ENCODE results near the gene WDR20.
A peak's percentile ranks its signal among the peaks of the same experiment; 100 is the strongest.

WDR20 gene

GRCh38 chr14:102124419-102124818, 15.3 kb upstream of the WDR20 start:
- Histone ChIP-seq H2BK15ac (ENCODE audit: low read depth, poor library complexity, severe bottlenecking) (no peak overlapping the region), H3K4ac (ENCODE audit: low read depth in 1 of 2, low read length in 2 of 2) (no peak overlapping the region), H3K4me1 (ENCODE audit: control insufficient read depth, insufficient read depth, low read depth, low read length) (peaks cover 12% of the 10 kb centered on the region), H2BK12ac (ENCODE audit: low read length in 2 of 2) (no peak overlapping the region), H3K4me3 (ENCODE audit: insufficient read depth in 1 of 2, low read depth in 1 of 2, low read length in 2 of 2) (no peak overlapping the region), H4K91ac (ENCODE audit: low read length) (no peak overlapping the region), H3K36me3 (ENCODE audit: control insufficient read depth in 1 of 2, insufficient read depth in 2 of 2, low read depth in 1 of 2, low read length in 2 of 2) (no peaks in the 10 kb centered on the region), H2BK120ac (ENCODE audit: low read depth, low read length) (no peak overlapping the region), H3K18ac (ENCODE audit: low read depth in 1 of 2, low read length in 2 of 2) (no peak overlapping the region), H3K9me3 (ENCODE audit: control insufficient read depth, low read length) (no peaks in the 10 kb centered on the region), H3K79me1 (replicated peaks; ENCODE audit: low read length, poor library complexity, severe bottlenecking) (peaks cover 10% of the 10 kb centered on the region), H3K9ac (ENCODE audit: low read length) (no peak overlapping the region), H2BK5ac (ENCODE audit: low read depth, low read length, poor library complexity, severe bottlenecking) (no peak overlapping the region), H2AK5ac (ENCODE audit: low read length, severe bottlenecking) (peak overlapping the region; percentile 80), H3K23ac (ENCODE audit: low read length in 2 of 2) (no peak overlapping the region), H4K8ac (ENCODE audit: low read length) (no peak overlapping the region), H3K4me2 (ENCODE audit: low read length, poor library complexity, severe bottlenecking) (no peak overlapping the region), H3K14ac (ENCODE audit: low read length in 2 of 2) (no peak overlapping the region), H3K27me3 (ENCODE audit: control insufficient read depth in 1 of 2, insufficient read depth in 1 of 2, low read length in 2 of 2) (no peaks in the 10 kb centered on the region), H2AFZ (ENCODE audit: low read depth, low read length) (no peak overlapping the region), H3K27ac (ENCODE audit: low read length, poor library complexity, severe bottlenecking) (no peak overlapping the region)
- DNase-seq = no peak

GRCh38 chr14:102125546-102125945, 14.2 kb upstream of the WDR20 start:
- Histone ChIP-seq H3K18ac (ENCODE audit: low read depth in 1 of 2, low read length in 2 of 2) (no peak overlapping the region), H3K36me3 (ENCODE audit: control insufficient read depth in 1 of 2, insufficient read depth in 2 of 2, low read depth in 1 of 2, low read length in 2 of 2) (no peaks in the 10 kb centered on the region), H3K9me3 (ENCODE audit: control insufficient read depth, low read length) (no peaks in the 10 kb centered on the region), H3K14ac (ENCODE audit: low read length in 2 of 2) (no peak overlapping the region), H4K8ac (ENCODE audit: low read length) (no peak overlapping the region), H3K9ac (ENCODE audit: low read length) (no peak overlapping the region), H3K4me2 (ENCODE audit: low read length, poor library complexity, severe bottlenecking) (no peak overlapping the region), H3K4me3 (ENCODE audit: insufficient read depth in 1 of 2, low read depth in 1 of 2, low read length in 2 of 2) (no peak overlapping the region), H3K27me3 (ENCODE audit: control insufficient read depth in 1 of 2, insufficient read depth in 1 of 2, low read length in 2 of 2) (no peaks in the 10 kb centered on the region), H2BK12ac (ENCODE audit: low read length in 2 of 2) (no peak overlapping the region), H4K91ac (ENCODE audit: low read length) (no peak overlapping the region), H3K79me1 (replicated peaks; ENCODE audit: low read length, poor library complexity, severe bottlenecking) (peaks cover 11% of the 10 kb centered on the region), H2AK5ac (ENCODE audit: low read length, severe bottlenecking) (no peak overlapping the region), H2BK15ac (ENCODE audit: low read depth, poor library complexity, severe bottlenecking) (no peak overlapping the region), H3K27ac (ENCODE audit: low read length, poor library complexity, severe bottlenecking) (peak overlapping the region; percentile 89), H2BK5ac (ENCODE audit: low read depth, low read length, poor library complexity, severe bottlenecking) (no peak overlapping the region), H3K4ac (ENCODE audit: low read depth in 1 of 2, low read length in 2 of 2) (no peak overlapping the region), H3K4me1 (ENCODE audit: control insufficient read depth, insufficient read depth, low read depth, low read length) (peaks cover 12% of the 10 kb centered on the region), H2AFZ (ENCODE audit: low read depth, low read length) (no peak overlapping the region), H2BK120ac (ENCODE audit: low read depth, low read length) (no peak overlapping the region), H3K23ac (ENCODE audit: low read length in 2 of 2) (no peak overlapping the region)
- WGBS = 89% methylated on average over 5 of the region's 5 CpGs
- DNase-seq = no peak

GRCh38 chr14:102126807-102127455, 12.8 kb upstream of the WDR20 start:
- Histone ChIP-seq H3K79me1 (replicated peaks; ENCODE audit: low read length, poor library complexity, severe bottlenecking) (peaks cover 11% of the 10 kb centered on the region), H3K4ac (ENCODE audit: low read depth in 1 of 2, low read length in 2 of 2) (no peak overlapping the region), H4K91ac (ENCODE audit: low read length) (no peak overlapping the region), H3K36me3 (ENCODE audit: control insufficient read depth in 1 of 2, insufficient read depth in 2 of 2, low read depth in 1 of 2, low read length in 2 of 2) (no peaks in the 10 kb centered on the region), H2AFZ (ENCODE audit: low read depth, low read length) (no peak overlapping the region), H3K18ac (ENCODE audit: low read depth in 1 of 2, low read length in 2 of 2) (no peak overlapping the region), H3K4me3 (ENCODE audit: insufficient read depth in 1 of 2, low read depth in 1 of 2, low read length in 2 of 2) (no peak overlapping the region), H3K27ac (ENCODE audit: low read length, poor library complexity, severe bottlenecking) (no peak overlapping the region), H3K14ac (ENCODE audit: low read length in 2 of 2) (no peak overlapping the region), H2BK5ac (ENCODE audit: low read depth, low read length, poor library complexity, severe bottlenecking) (no peak overlapping the region), H2BK12ac (ENCODE audit: low read length in 2 of 2) (no peak overlapping the region), H3K9ac (ENCODE audit: low read length) (no peak overlapping the region), H4K8ac (ENCODE audit: low read length) (no peak overlapping the region), H2BK15ac (ENCODE audit: low read depth, poor library complexity, severe bottlenecking) (no peak overlapping the region), H3K4me1 (ENCODE audit: control insufficient read depth, insufficient read depth, low read depth, low read length) (peaks cover 10% of the 10 kb centered on the region), H2AK5ac (ENCODE audit: low read length, severe bottlenecking) (no peak overlapping the region), H3K9me3 (ENCODE audit: control insufficient read depth, low read length) (no peaks in the 10 kb centered on the region), H3K27me3 (ENCODE audit: control insufficient read depth in 1 of 2, insufficient read depth in 1 of 2, low read length in 2 of 2) (no peaks in the 10 kb centered on the region), H3K23ac (ENCODE audit: low read length in 2 of 2) (no peak overlapping the region), H2BK120ac (ENCODE audit: low read depth, low read length) (no peak overlapping the region), H3K4me2 (ENCODE audit: low read length, poor library complexity, severe bottlenecking) (no peak overlapping the region)
- 100% methylated on average over 4 of the region's 5 CpGs for WGBS
- DNase-seq = no peak

- Histone ChIP-seq H3K18ac (ENCODE audit: low read depth in 1 of 2, low read length in 2 of 2) (no peak overlapping the region), H3K14ac (ENCODE audit: low read length in 2 of 2) (no peak overlapping the region), H3K79me1 (replicated peaks; ENCODE audit: low read length, poor library complexity, severe bottlenecking) (peaks cover 6% of the 10 kb centered on the region), H3K4me2 (ENCODE audit: low read length, poor library complexity, severe bottlenecking) (no peak overlapping the region), H2BK5ac (ENCODE audit: low read depth, low read length, poor library complexity, severe bottlenecking) (no peak overlapping the region), H2BK120ac (ENCODE audit: low read depth, low read length) (no peak overlapping the region), H3K36me3 (ENCODE audit: control insufficient read depth in 1 of 2, insufficient read depth in 2 of 2, low read depth in 1 of 2, low read length in 2 of 2) (peaks cover 0 to 4% of the 10 kb centered on the region in 2 experiments), H3K23ac (ENCODE audit: low read length in 2 of 2) (no peak overlapping the region), H2AFZ (ENCODE audit: low read depth, low read length) (no peak overlapping the region), H2BK12ac (ENCODE audit: low read length in 2 of 2) (no peak overlapping the region), H2AK5ac (ENCODE audit: low read length, severe bottlenecking) (no peak overlapping the region), H4K8ac (ENCODE audit: low read length) (no peak overlapping the region), H3K4me1 (ENCODE audit: control insufficient read depth, insufficient read depth, low read depth, low read length) (no peaks in the 10 kb centered on the region), H4K91ac (ENCODE audit: low read length) (no peak overlapping the region), H3K9ac (ENCODE audit: low read length) (no peak overlapping the region), H3K27me3 (ENCODE audit: control insufficient read depth in 1 of 2, insufficient read depth in 1 of 2, low read length in 2 of 2) (no peaks in the 10 kb centered on the region), H3K27ac (ENCODE audit: low read length, poor library complexity, severe bottlenecking) (no peak overlapping the region), H3K9me3 (ENCODE audit: control insufficient read depth, low read length) (no peaks in the 10 kb centered on the region), H2BK15ac (ENCODE audit: low read depth, poor library complexity, severe bottlenecking) (no peak overlapping the region), H3K4me3 (ENCODE audit: insufficient read depth in 1 of 2, low read depth in 1 of 2, low read length in 2 of 2) (no peak overlapping the region), H3K4ac (ENCODE audit: low read depth in 1 of 2, low read length in 2 of 2) (no peak overlapping the region)
- 63% methylated on average over 3 of the region's 6 CpGs for WGBS
- DNase-seq = no peak
Measured at GRCh38 chr14:102131741-102132140, 8.0 kb upstream of the WDR20 start.
